Ishikawa (cell line): ENCODE results near the gene CNGA1.

Experiments used
- CEBPB ChIP-seq: IDR thresholded peaks from 2 replicates; pipeline ENCODE4 v1.6.1; 2012
- CREB1 ChIP-seq: IDR thresholded peaks from 2 replicates; pipeline ENCODE4 v1.6.1; 2012; ENCODE audit warnings: low read depth
- EGR1 ChIP-seq: IDR thresholded peaks from 2 replicates; pipeline ENCODE4 v1.6.1; 2012
- EP300 ChIP-seq: IDR thresholded peaks from 2 replicates; pipeline ENCODE4 v1.6.1; 2012; ENCODE audit warnings: borderline replicate concordance
- FOXM1 ChIP-seq: IDR thresholded peaks from 2 replicates; pipeline ENCODE4 v1.6.1; 2012; ENCODE audit warnings: low read depth, borderline replicate concordance
- NFIC ChIP-seq: IDR thresholded peaks from 2 replicates; pipeline ENCODE4 v1.6.1; 2012
- RAD21 ChIP-seq: IDR thresholded peaks from 2 replicates; pipeline ENCODE4 v1.6.1; 2012; ENCODE audit warnings: low read depth
- TAF1 ChIP-seq: IDR thresholded peaks from 2 replicates; pipeline ENCODE4 v1.6.1; 2012; ENCODE audit warnings: low read depth, mild to moderate bottlenecking
- TCF12 ChIP-seq: IDR thresholded peaks from 2 replicates; pipeline ENCODE4 v1.6.1; 2012; ENCODE audit warnings: low read depth
- TEAD4 ChIP-seq: IDR thresholded peaks from 2 replicates; pipeline ENCODE4 v1.6.1; 2012
- YY1 ChIP-seq: IDR thresholded peaks from 2 replicates; pipeline ENCODE4 v1.6.1; 2012; ENCODE audit warnings: low read depth
- ZBTB7A ChIP-seq: IDR thresholded peaks from 2 replicates; pipeline ENCODE4 v1.6.1; 2012; ENCODE audit warnings: low read depth
- TF ChIP-seq, protein P1 (sequence below): IDR thresholded peaks from 2 replicates; pipeline ENCODE4 v1.6.1; 2012; ENCODE audit warnings: low read depth, mild to moderate bottlenecking
- TF ChIP-seq, protein P2 (sequence below): IDR thresholded peaks from 2 replicates; pipeline ENCODE4 v1.6.1; 2012
- TF ChIP-seq, protein P3 (sequence below): IDR thresholded peaks from 2 replicates; pipeline ENCODE4 v1.6.1; 2012

The CNGA1 gene

DNA sequence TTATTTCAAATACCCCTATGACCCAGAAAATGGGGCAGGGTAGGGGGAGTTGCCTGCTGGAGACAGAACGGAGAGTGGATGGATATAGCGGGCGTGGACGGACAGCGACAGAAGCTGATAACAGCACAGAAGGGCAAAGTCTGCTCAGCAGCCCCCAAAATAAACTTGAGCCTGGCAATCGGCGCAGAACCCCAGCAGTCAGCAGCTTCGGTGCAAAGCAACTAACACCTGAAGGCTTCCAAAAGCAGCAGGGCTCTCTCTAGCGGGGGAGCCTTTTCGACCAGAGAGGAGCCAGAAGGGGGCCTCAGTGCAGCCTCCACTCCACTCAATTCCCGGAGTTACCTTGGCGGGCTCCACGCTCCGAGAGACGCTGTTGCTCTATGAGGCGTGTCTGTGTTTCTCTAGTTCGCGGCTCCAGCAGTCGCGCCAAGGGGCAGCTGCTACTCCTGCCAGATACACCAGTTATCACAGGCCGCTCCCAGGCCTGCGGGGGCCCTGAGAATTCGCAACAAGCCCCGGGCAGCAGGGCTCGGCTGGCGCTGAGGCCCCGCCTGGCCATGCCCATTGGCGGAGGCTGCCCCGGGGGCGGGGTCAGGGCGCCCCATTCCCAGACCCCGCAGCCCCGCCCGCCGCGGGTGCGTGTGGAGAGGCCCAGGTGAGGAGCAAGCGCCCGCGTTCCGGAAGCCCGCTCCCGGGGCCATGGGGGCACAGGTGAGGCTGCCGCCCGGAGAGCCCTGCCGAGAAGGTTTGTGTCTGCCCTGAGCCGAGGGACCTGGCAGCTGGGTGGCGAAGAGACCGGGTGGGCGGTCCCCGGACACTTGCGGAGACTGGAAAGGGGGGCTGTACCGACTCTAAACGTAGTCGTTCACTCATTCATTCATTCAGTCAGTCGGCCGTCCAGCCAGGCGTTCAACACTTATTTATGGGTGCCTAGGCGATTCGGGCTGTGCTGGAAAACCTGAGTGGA is at the start of gene CNGA1, which contains the start of gene NIPAL1:
Gene CNGA1 (minus strand): TSS at position 541 of the 967 bp plus-strand sequence. CDS start 63,992 bp downstream, outside the sequence.
Gene NIPAL1 (plus strand): TSS at position 632 of the 967 bp plus-strand sequence. CDS start 68 bp downstream, at position 700.
- TF ChIP-seq CREB1, result no peak
- 0 out of 2 replicates have a peak, but pooled peaks have one; percentile 23 for TF ChIP-seq NFIC
- TF ChIP-seq CEBPB, result no peak
- TF ChIP-seq FOXM1, result no peak
- TF ChIP-seq, protein P1, sequence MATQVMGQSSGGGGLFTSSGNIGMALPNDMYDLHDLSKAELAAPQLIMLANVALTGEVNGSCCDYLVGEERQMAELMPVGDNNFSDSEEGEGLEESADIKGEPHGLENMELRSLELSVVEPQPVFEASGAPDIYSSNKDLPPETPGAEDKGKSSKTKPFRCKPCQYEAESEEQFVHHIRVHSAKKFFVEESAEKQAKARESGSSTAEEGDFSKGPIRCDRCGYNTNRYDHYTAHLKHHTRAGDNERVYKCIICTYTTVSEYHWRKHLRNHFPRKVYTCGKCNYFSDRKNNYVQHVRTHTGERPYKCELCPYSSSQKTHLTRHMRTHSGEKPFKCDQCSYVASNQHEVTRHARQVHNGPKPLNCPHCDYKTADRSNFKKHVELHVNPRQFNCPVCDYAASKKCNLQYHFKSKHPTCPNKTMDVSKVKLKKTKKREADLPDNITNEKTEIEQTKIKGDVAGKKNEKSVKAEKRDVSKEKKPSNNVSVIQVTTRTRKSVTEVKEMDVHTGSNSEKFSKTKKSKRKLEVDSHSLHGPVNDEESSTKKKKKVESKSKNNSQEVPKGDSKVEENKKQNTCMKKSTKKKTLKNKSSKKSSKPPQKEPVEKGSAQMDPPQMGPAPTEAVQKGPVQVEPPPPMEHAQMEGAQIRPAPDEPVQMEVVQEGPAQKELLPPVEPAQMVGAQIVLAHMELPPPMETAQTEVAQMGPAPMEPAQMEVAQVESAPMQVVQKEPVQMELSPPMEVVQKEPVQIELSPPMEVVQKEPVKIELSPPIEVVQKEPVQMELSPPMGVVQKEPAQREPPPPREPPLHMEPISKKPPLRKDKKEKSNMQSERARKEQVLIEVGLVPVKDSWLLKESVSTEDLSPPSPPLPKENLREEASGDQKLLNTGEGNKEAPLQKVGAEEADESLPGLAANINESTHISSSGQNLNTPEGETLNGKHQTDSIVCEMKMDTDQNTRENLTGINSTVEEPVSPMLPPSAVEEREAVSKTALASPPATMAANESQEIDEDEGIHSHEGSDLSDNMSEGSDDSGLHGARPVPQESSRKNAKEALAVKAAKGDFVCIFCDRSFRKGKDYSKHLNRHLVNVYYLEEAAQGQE, result no peak
- TF ChIP-seq TCF12, result no peak
- TF ChIP-seq TEAD4, result 0 out of 2 replicates have a peak, but pooled peaks have one; percentile 26
- TF ChIP-seq, protein P2, sequence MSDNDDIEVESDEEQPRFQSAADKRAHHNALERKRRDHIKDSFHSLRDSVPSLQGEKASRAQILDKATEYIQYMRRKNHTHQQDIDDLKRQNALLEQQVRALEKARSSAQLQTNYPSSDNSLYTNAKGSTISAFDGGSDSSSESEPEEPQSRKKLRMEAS, result peak; percentile 48
- TF ChIP-seq EGR1, result 0 out of 2 replicates have a peak, but pooled peaks have one; percentile 6
- TF ChIP-seq TAF1, result peak; percentile 24
- TF ChIP-seq YY1, result 0 out of 2 replicates have a peak, but pooled peaks have one; percentile 12
- TF ChIP-seq EP300, result no peak
- peak; percentile 73 for TF ChIP-seq ZBTB7A
- 0 out of 2 replicates have a peak, but pooled peaks have one; percentile 2 for TF ChIP-seq RAD21
- TF ChIP-seq, protein P3, sequence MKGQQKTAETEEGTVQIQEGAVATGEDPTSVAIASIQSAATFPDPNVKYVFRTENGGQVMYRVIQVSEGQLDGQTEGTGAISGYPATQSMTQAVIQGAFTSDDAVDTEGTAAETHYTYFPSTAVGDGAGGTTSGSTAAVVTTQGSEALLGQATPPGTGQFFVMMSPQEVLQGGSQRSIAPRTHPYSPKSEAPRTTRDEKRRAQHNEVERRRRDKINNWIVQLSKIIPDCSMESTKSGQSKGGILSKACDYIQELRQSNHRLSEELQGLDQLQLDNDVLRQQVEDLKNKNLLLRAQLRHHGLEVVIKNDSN, result no peak

DNA sequence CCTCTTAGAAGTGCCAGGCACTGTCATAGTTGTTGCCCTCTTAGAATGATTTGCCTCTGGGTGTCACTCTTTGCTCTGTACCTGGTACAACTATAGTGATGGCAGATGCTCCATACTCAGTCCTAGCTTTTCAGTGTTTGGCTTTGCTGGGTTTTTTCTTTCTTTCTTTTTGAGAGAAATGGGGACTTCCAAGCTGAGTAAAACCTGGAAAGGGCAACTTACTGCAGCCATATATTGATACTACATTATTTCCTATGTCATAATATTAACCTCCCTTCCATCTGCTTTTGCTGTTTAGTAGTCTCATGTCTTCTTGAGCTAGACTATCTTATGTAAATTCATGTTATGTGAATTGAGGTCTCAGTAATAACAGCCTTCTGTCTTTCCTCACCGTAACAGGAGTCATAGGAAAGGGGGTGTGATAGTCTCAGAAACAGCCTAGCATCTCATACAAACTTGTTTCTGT is 49.1 kb upstream of the CNGA1 start:
- no peak for TF ChIP-seq TEAD4

DNA sequence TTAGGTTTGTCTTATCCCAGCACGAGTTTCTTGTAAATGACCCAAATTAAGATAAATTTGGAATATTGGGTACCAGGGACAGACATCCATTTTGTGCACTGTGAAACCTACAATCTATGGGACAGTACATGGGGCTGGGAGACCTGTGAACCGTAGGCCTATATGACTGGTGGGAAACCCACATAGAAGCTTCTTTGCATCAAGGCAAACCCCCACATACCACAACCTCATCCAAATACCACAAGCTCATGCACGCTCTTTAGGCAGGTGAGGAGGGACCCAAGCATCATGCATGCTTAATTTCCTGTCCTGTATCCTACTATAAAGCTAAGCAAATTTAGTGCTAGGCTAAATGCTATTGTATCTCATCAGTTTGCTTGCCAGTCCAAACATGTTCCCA is 47.9 kb upstream of the CNGA1 start:
- TF ChIP-seq, protein P2, result no peak
- no peak for TF ChIP-seq ZBTB7A
- TF ChIP-seq EGR1, result no peak
- no peak for TF ChIP-seq YY1
- no peak for TF ChIP-seq TCF12
- no peak for TF ChIP-seq RAD21

DNA sequence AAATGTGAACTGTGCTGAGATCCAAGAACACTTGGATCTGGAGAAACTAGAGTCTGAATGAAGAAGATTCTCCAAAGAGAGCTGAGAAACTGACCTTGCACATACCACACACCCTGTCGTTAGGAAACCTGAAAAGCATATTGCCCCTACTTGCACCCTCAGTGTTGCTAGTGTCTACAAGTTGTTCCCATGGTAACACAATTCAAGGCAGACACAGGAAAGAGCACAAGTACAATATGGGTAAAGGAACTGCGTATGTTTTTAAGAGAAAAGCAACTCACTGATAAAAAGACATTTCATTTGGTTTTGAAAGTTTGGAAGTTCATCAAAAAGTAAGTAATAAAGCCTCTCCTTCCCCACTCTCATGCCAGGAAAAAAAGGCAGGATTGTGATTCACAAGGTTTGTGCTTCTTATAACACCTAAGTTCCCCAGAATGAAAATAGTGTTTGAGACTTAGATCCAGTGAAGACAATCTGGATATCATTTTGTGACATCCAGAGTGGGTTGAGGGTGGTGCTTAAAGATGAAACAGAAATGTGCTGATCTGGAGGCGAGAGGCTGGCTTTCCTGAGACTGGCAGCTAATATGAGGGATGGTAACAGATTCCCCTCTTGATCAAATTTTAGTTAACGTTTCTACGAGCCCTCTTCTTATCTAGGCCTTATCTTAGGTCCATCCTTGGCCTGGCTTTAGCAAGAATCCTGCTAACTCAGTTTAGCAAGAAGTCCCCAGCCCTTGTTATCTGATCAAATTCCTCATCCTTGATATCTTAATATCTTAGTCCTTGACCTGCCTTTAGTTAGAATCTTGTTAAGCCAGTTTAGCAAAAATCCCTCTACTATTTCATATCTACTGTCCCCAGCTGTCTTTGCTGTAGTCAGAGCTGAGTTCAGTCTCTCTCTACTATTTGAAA is 42.4 kb upstream of the CNGA1 start:
- TF ChIP-seq, protein P2, result no peak
- TF ChIP-seq, protein P1, result no peak
- TF ChIP-seq ZBTB7A (no peak), TEAD4 (no peak), RAD21 (no peak), TCF12 (no peak), NFIC (no peak), EGR1 (no peak), TAF1 (no peak), CREB1 (no peak)
- TF ChIP-seq, protein P3, result no peak

DNA sequence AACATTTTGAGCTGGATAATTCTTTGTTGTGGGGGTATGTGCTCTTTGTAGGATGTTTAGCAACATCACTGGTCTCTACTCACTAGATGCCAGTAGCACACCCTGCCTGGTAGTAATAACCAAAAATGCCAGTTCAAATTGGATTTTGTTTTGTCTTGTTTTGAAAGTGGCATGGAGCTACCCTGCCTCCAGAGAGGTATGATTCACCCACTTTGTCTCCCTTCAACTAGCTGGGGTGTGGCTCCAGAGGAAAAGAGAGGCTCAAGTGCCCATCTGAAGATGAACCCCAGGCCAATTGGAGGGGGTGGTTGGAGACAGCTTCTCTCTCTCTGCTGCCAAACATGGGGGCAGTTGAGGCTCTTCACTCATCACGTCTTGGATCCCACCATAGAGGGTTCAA is 34.6 kb upstream of the CNGA1 start:
- TF ChIP-seq, protein P1, result no peak
- no peak for TF ChIP-seq EGR1
- no peak for TF ChIP-seq YY1
- no peak for TF ChIP-seq CEBPB
- TF ChIP-seq TAF1, result no peak
- no peak for TF ChIP-seq TCF12
- TF ChIP-seq, protein P2, result no peak
- TF ChIP-seq EP300, result no peak
- TF ChIP-seq FOXM1, result no peak
- no peak for TF ChIP-seq RAD21
- no peak for TF ChIP-seq ZBTB7A
- TF ChIP-seq TEAD4, result no peak
- no peak for TF ChIP-seq CREB1
- TF ChIP-seq, protein P3, result no peak
- TF ChIP-seq NFIC, result no peak
